Fibroblast of pulmonary artery (primary cell): ENCODE results near the gene FMN2.

ENCODE experiments used
- DNase-seq: peaks from one replicate; pipeline ENCODE4 v3.0.0-alpha.2; 2010; ENCODE audit warnings: low read depth
- H3K4me3 ChIP-seq: replicated peaks from 2 replicates; pipeline ENCODE4 v1.5.1; 2011; ENCODE audit warnings: low read depth, mild to moderate bottlenecking, control low read depth, low read length, moderate library complexity
- CTCF ChIP-seq: IDR thresholded peaks from 2 replicates; pipeline ENCODE4 v1.5.1; 2011; ENCODE audit warnings: mild to moderate bottlenecking, control low read depth, low read length, inconsistent platforms; ENCODE audit errors: missing control alignments

The FMN2 gene

GRCh38 chr1:240496941-240497340, 405.3 kb downstream of the FMN2 start:
- TF ChIP-seq CTCF = no peak
- DNase-seq = no peak
- no peak overlapping the region for H3K4me3 ChIP-seq

GRCh38 chr1:240497908-240498307, 406.2 kb downstream of the FMN2 start:
- no peak for TF ChIP-seq CTCF
- DNase-seq = no peak
- no peak overlapping the region for H3K4me3 ChIP-seq

GRCh38 chr1:240498335-240498734, 406.7 kb downstream of the FMN2 start:
- no peak for DNase-seq
- no peak for TF ChIP-seq CTCF
- H3K4me3 ChIP-seq = no peak overlapping the region

- no peak overlapping the region for H3K4me3 ChIP-seq
- DNase-seq = peak; percentile 69
- TF ChIP-seq CTCF = no peak
Observed at GRCh38 chr1:240499012-240499411, 407.3 kb downstream of the FMN2 start.

- no peak overlapping the region for H3K4me3 ChIP-seq
- no peak for TF ChIP-seq CTCF
- DNase-seq = no peak
Observed at GRCh38 chr1:240500647-240501046, 409.0 kb downstream of the FMN2 start.

- peak; percentile 11 for DNase-seq
Observed at GRCh38 chr1:240501115-240501514, 409.4 kb downstream of the FMN2 start.

More at GRCh38 chr1:240501115-240501514, 409.4 kb downstream of the FMN2 start:
- H3K4me3 ChIP-seq = no peak overlapping the region
- no peak for TF ChIP-seq CTCF
